ENCODE results near the gene ARHGAP15.

Gene ARHGAP15

GRCh38 chr2:143466391-143466790, 337.2 kb downstream of the ARHGAP15 start:
- no peak for ATAC-seq

- ATAC-seq: no peak
Observed at GRCh38 chr2:143467011-143467410, 337.8 kb downstream of the ARHGAP15 start.

- ATAC-seq: peak; percentile 75 to 77
Observed at GRCh38 chr2:143468341-143468888, 339.2 kb downstream of the ARHGAP15 start.

- ATAC-seq: no peak
Observed at GRCh38 chr2:143469323-143469722, 340.1 kb downstream of the ARHGAP15 start.

- ATAC-seq: no peak
Observed at GRCh38 chr2:143471550-143471949, 342.3 kb downstream of the ARHGAP15 start.

GRCh38 chr2:143473216-143473615, 344.0 kb downstream of the ARHGAP15 start:
- ATAC-seq: no peak

- no peak for ATAC-seq
Observed at GRCh38 chr2:143473820-143474219, 344.6 kb downstream of the ARHGAP15 start.

GRCh38 chr2:143474586-143474985, 345.4 kb downstream of the ARHGAP15 start:
- no peak for ATAC-seq

- ATAC-seq: no peak
Observed at GRCh38 chr2:143475041-143475776, 346.0 kb downstream of the ARHGAP15 start.

- ATAC-seq: no peak
Observed at GRCh38 chr2:143476336-143477087, 347.3 kb downstream of the ARHGAP15 start.

- ATAC-seq: peak; percentile 35 to 36
Observed at GRCh38 chr2:143477714-143478443, 348.7 kb downstream of the ARHGAP15 start.

- no peak for ATAC-seq
Observed at GRCh38 chr2:143480086-143480485, 350.9 kb downstream of the ARHGAP15 start.

- no peak for ATAC-seq
Observed at GRCh38 chr2:143480601-143481236, 351.5 kb downstream of the ARHGAP15 start.

- no peak for ATAC-seq
Observed at GRCh38 chr2:143481237-143481623, 352.0 kb downstream of the ARHGAP15 start.

GRCh38 chr2:143481733-143482132, 352.5 kb downstream of the ARHGAP15 start:
- no peak for ATAC-seq

GRCh38 chr2:143482316-143482715, 353.1 kb downstream of the ARHGAP15 start:
- no peak for ATAC-seq

- ATAC-seq: no peak
Observed at GRCh38 chr2:143482771-143483170, 353.6 kb downstream of the ARHGAP15 start.

- ATAC-seq: no peak
Observed at GRCh38 chr2:143486976-143487375, 357.8 kb downstream of the ARHGAP15 start.

- ATAC-seq: no peak
Observed at GRCh38 chr2:143489145-143489544, 359.9 kb downstream of the ARHGAP15 start.

GRCh38 chr2:143491131-143491530, 361.9 kb downstream of the ARHGAP15 start:
- no peak for ATAC-seq

- no peak for ATAC-seq
Observed at GRCh38 chr2:143493339-143493738, 364.1 kb downstream of the ARHGAP15 start.

GRCh38 chr2:143497726-143498125, 368.5 kb downstream of the ARHGAP15 start:
- no peak for ATAC-seq

- ATAC-seq: no peak
Observed at GRCh38 chr2:143498496-143498895, 369.3 kb downstream of the ARHGAP15 start.
